Superior temporal gyrus (tissue), 1 donor: Measurements from ENCODE around the gene AIFM2.
"Not testable (repeated sequence)": the region's sequence is repeated elsewhere in the genome, so short reads cannot be mapped to it uniquely, and the experiment has no call there.

Experiments
- DNase-seq: peaks from one replicate; pipeline ENCODE4 v3.0.0-alpha.2; 2016; ENCODE audit errors: extremely low spot score

The AIFM2 gene

GRCh38 chr10:70132098-70133029, at the start of gene AIFM2:
Gene AIFM2, minus strand, starts transcription at chr10:70132825. Its CDS starts 8,741 bp downstream, at chr10:70124084.
- no peak for DNase-seq

- not testable (repeated sequence) for DNase-seq
Observed at GRCh38 chr10:70179209-70179608, 46.6 kb upstream of the AIFM2 start.

- DNase-seq = no peak
Observed at GRCh38 chr10:70178139-70178725, 45.6 kb upstream of the AIFM2 start.

- DNase-seq = no peak
Observed at GRCh38 chr10:70176441-70176840, 43.8 kb upstream of the AIFM2 start.

GRCh38 chr10:70175516-70175915, 42.9 kb upstream of the AIFM2 start:
- no peak for DNase-seq

DNA sequence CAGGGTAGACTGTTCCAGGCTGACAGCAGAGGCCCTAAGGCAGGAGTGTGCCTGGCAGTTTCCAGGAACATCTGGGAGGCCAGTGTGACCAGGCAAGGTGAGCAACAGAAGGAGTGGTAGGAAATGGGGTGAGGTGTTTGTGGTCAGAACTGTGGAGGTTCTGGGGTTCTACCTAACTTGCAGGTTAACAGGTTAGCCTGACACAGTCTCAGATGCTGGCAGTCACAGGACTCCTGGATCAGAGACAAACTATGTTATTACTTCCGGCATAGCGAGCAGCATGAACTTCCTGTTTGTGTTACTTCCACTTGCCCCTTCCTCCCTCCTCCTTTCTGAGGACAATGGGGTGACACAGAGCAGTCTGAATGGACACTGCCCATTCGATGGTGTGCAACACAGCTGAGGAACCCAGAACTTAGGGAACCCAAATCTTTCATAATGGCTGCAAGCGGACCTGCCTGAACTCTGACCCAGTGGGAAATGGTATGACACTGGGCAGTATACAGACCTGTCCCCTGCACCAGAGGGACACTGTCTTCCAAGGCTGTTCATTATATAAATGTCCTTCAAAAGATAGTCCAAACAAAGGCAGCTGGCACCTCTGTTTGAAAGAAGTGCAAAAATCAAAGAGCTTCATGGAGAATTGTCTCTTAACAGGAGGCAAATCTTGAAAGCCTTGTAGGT, 41.6 kb upstream of the AIFM2 start:
- DNase-seq = peak; percentile 18

- peak; percentile 24 for DNase-seq
Observed at GRCh38 chr10:70169649-70170364, 37.2 kb upstream of the AIFM2 start.

DNA sequence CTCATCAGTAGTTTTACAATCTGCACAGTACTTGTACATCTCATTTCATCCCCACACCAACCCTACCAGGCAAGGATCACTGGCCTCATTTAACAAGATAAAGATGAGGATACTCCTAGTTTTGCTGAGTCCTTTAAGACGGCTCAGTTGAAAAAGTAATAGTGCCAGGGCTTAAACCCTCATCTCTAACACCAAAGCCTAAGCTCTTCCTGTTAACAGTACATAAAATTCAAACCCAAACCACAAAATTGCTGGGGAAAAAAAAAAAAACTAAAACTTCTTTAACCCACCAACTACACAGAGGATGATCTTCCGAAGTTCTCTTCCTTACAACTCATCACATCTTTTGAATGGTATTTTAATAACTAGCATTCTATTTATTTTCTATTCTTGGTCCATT, 36.4 kb upstream of the AIFM2 start:
- DNase-seq = no peak

DNA sequence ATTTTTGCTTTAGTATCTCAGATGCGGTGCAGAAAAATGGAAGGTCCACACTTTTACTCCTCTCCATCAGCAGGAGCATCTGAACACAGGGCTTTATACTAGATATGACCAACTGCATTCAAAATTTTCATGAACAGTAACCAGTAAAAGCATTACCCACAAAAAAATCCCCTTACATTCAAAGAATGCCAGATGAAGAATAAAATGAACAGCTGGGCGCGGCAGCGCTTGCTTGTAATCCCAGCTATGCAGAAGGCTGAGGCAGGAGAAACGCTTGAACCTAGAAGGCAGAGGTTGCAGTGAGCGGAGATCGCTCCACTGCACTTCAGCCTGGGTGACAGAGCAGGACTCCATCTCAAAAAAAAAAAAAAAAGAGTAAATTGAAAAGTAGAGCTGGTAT, 34.6 kb upstream of the AIFM2 start:
- DNase-seq = no peak

- DNase-seq = no peak
Observed at GRCh38 chr10:70166394-70166793, 33.8 kb upstream of the AIFM2 start.

GRCh38 chr10:70164163-70164562, 31.5 kb upstream of the AIFM2 start:
- DNase-seq = no peak

DNA sequence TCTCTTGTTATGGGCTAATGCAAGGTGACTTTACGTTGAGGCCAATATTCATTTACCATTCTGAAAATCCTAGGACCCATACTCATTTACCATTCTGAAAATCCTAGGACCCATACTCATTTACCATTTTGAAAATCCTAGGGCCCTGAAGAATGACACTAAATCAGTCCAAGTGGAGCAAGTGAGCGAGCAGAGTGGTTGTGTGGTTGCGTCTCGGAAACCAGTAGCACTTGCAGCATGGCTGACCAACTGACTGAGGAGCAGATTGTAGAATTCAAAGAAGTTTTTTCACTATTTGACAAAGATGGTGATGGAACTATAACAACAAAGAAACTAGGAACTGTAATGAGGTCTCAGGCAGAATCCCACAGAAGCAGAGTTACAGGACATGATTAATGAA, 30.8 kb upstream of the AIFM2 start:
- DNase-seq = no peak

DNA sequence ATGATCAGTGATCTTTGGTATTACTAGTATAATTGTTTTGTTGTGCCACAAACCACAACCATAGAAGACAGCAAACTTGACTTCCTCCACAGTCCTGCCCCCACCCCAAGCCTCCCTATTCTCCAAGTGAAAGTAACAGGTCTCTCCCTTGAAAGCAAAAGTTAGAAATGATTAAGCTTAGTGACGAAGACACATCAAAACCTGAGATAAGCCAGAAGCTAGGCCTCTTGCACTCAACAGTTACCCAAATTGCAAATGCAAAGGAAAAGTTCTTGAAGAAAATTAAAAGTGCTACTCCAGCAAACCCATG, 30.2 kb upstream of the AIFM2 start:
- DNase-seq = no peak

DNA sequence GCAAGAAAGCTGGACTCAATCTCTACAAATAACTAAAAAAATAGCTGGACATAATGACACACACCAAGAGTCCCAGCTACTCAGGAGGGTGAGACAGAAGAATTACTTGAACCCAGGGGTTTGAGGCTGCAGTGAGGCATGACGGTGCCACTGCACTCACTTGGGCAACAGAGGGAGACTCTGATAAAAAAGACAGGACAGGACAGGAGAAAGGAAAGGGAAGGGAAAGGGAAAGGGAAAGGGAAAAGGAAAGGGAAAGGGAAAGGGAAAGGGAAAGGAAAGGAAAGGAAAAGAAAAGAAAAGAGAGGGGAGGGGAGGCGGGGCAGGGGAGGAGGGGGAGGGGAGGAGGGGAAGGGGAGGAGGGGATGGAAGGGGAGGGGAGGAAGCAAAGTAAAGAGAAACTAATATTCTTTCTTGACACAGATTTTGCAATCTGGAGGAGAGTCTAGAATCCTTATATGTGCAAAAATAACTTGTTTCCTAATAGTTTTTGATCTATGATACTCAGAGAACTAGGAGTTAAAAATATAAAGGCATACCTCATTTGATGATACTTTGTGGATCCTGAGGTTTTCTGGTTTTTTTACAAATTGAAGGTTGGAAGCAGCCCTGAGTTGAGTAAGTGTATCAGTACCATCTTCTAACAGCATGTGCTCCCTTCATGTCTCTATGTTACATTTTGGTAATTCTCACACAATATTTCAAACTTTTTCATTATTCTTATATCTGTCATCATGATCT, 29.7 kb upstream of the AIFM2 start:
- DNase-seq = no peak

DNA sequence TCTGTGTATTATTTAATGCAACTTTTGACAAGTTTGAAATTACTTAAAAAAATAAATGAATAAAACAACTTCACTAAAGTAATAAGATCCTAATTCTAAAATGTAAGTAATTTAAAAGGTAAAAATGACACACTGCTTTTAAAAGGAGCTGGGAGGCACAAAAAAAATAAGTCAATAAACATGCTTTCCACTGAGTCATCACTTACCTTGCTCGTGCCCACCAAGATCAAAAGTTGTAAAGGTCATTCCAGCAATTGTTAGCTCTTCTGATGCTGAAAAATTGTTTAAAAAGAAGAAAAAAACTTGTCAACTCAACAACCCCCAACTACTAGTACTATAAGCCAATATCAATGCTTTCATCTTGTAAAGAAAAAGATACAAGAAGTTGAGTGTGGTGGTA, 28.2 kb upstream of the AIFM2 start:
- no peak for DNase-seq

GRCh38 chr10:70159366-70159765, 26.7 kb upstream of the AIFM2 start:
- DNase-seq = not testable (repeated sequence)

- no peak for DNase-seq
Observed at GRCh38 chr10:70158113-70158512, 25.5 kb upstream of the AIFM2 start.

DNA sequence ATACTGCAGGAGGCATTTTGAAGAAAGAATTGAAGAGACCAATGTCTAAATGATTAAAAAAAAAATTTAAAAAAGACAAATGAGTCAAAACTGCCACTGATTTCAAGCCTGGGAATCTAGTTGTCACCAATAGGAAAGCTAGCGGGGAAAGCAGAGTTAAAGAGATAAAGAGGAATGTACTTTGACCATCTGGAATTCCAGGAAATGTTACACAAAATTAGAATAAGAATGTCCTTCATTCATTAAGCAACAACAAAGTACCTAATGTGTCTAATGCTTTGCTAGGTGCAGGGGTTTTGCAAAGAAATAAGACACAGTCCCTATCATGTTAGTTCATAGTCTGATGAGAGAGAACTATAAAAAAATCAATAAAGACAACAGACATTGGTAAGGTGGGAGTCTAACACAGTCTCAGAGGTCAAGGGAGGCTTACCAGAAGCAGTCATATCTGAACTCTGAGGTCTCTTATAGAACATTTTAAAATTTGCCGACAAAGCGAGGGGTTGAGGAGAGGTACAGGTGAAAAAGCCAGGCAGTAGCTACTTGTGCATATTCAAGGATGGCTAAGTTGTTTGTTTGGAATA, 22.7 kb upstream of the AIFM2 start:
- no peak for DNase-seq

DNA sequence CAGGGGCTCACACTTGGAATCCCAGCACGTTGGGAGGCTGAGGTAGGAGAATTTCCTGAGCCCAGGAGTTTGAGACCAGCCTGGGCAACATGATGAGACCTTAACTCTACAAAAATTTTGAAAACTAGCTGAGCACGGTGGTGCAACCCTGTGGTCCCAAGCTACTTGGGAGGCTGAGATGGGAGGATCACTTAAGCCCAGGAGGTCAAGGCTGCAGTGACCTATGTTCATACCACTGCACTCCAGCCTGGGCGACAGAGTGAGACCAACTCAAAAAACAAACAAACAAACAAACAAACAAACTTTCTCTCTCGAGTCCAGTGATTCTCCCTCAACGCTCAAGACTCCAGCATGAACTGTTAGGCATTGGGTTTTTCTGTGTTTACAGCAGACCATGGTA, 15.9 kb upstream of the AIFM2 start:
- no peak for DNase-seq

GRCh38 chr10:70147259-70147625, 14.6 kb upstream of the AIFM2 start:
- DNase-seq = no peak
